Mesenchymal stem cell (in vitro differentiated cells and primary cell): ENCODE results near the gene SPEG.

Experiments used
- DNase-seq: peaks from one replicate; pipeline ENCODE4 v3.0.0-alpha.2; 2013
- H2AFZ ChIP-seq: one replicate; pipeline ENCODE4 v1.6.1; 2013; ENCODE audit warnings: low read depth, mild to moderate bottlenecking, control low read depth, inconsistent platforms, low read length, moderate library complexity
- H2AK5ac ChIP-seq: 2 replicates; pipeline ENCODE4 v1.6.1; 2013; ENCODE audit warnings: low read length, moderate library complexity, mild to moderate bottlenecking, inconsistent platforms; ENCODE audit not compliant: severe bottlenecking
- H2BK120ac ChIP-seq: one replicate; pipeline ENCODE4 v1.6.1; 2013; ENCODE audit warnings: low read depth, mild to moderate bottlenecking, inconsistent platforms, low read length, moderate library complexity
- H2BK12ac ChIP-seq, 2 experiments: one replicate each; pipeline ENCODE4 v1.6.1; 2013; ENCODE audit warnings: inconsistent platforms in 2 of 2, low read length in 2 of 2, mild to moderate bottlenecking in 2 of 2, moderate library complexity in 2 of 2, control low read depth in 1 of 2
- H2BK15ac ChIP-seq: one replicate; pipeline ENCODE4 v1.6.1; 2013; ENCODE audit warnings: mild to moderate bottlenecking, low read depth, inconsistent platforms; ENCODE audit not compliant: poor library complexity, severe bottlenecking
- H2BK5ac ChIP-seq: 2 replicates; pipeline ENCODE4 v1.6.1; 2013; ENCODE audit warnings: low read depth, mild to moderate bottlenecking, low read length, control low read depth, inconsistent platforms; ENCODE audit not compliant: poor library complexity, severe bottlenecking
- H3K14ac ChIP-seq, 2 experiments: one replicate each; pipeline ENCODE4 v1.6.1; 2013; ENCODE audit warnings: inconsistent platforms in 2 of 2, low read length in 2 of 2, control low read depth in 1 of 2, mild to moderate bottlenecking in 1 of 2, moderate library complexity in 1 of 2
- H3K18ac ChIP-seq, 2 experiments: one replicate each; pipeline ENCODE4 v1.6.1; 2013; ENCODE audit warnings: inconsistent platforms in 2 of 2, low read length in 2 of 2, control low read depth in 1 of 2, low read depth in 1 of 2, mild to moderate bottlenecking in 1 of 2
- H3K23ac ChIP-seq, 2 experiments: one replicate each; pipeline ENCODE4 v1.6.1; 2013; ENCODE audit warnings: inconsistent platforms in 2 of 2, low read length in 2 of 2, mild to moderate bottlenecking in 2 of 2, moderate library complexity in 2 of 2, control low read depth in 1 of 2
- H3K27ac ChIP-seq: 2 replicates; pipeline ENCODE4 v1.5.1; 2013; ENCODE audit warnings: mild to moderate bottlenecking, moderate library complexity, low read length, control low read depth, inconsistent platforms; ENCODE audit not compliant: poor library complexity, severe bottlenecking
- H3K27me3 ChIP-seq, 2 experiments: 2 replicates each; pipeline versions ENCODE4 v1.6.1 to v1.7.0; 2013; ENCODE audit warnings: low read length in 2 of 2, mild to moderate bottlenecking in 2 of 2, moderate library complexity in 2 of 2, control low read depth in 1 of 2, inconsistent platforms in 1 of 2; ENCODE audit not compliant: control insufficient read depth in 1 of 2, insufficient read depth in 1 of 2
- H3K36me3 ChIP-seq, 2 experiments: 2 replicates each; pipeline versions ENCODE4 v1.6.1 to v1.7.0; 2013; ENCODE audit warnings: low read length in 2 of 2, control low read depth in 1 of 2, inconsistent platforms in 1 of 2, low read depth in 1 of 2, mild to moderate bottlenecking in 1 of 2; ENCODE audit not compliant: insufficient read depth in 2 of 2, control insufficient read depth in 1 of 2
- H3K4ac ChIP-seq, 2 experiments: one replicate each; pipeline ENCODE4 v1.6.1; 2013; ENCODE audit warnings: inconsistent platforms in 2 of 2, low read length in 2 of 2, mild to moderate bottlenecking in 2 of 2, moderate library complexity in 2 of 2, control low read depth in 1 of 2, low read depth in 1 of 2
- H3K4me1 ChIP-seq: 2 replicates; pipeline ENCODE4 v1.6.1; 2013; ENCODE audit warnings: low read depth, low read length, control low read depth; ENCODE audit not compliant: control insufficient read depth, insufficient read depth
- H3K4me2 ChIP-seq: 2 replicates; pipeline ENCODE4 v1.6.1; 2013; ENCODE audit warnings: low read length, mild to moderate bottlenecking, inconsistent platforms; ENCODE audit not compliant: poor library complexity, severe bottlenecking
- H3K4me3 ChIP-seq, 2 experiments: 2 replicates each; pipeline versions ENCODE4 v1.5.1 to v1.7.0; 2013; ENCODE audit warnings: low read length in 2 of 2, mild to moderate bottlenecking in 2 of 2, control low read depth in 1 of 2, low read depth in 1 of 2; ENCODE audit not compliant: insufficient read depth in 1 of 2
- H3K79me1 ChIP-seq: replicated peaks from 2 replicates; pipeline ENCODE4 v1.6.1; 2013; ENCODE audit warnings: mild to moderate bottlenecking, control low read depth, low read length, inconsistent platforms; ENCODE audit not compliant: poor library complexity, severe bottlenecking
- H3K9ac ChIP-seq: 2 replicates; pipeline ENCODE4 v1.7.0; 2013; ENCODE audit warnings: mild to moderate bottlenecking, low read length, moderate library complexity
- H3K9me3 ChIP-seq: 2 replicates; pipeline ENCODE4 v1.7.0; 2013; ENCODE audit warnings: mild to moderate bottlenecking, low read length; ENCODE audit not compliant: control insufficient read depth
- H4K8ac ChIP-seq: one replicate; pipeline ENCODE4 v1.6.1; 2013; ENCODE audit warnings: inconsistent platforms, mild to moderate bottlenecking, low read length, moderate library complexity
- H4K91ac ChIP-seq: one replicate; pipeline ENCODE4 v1.6.1; 2013; ENCODE audit warnings: mild to moderate bottlenecking, low read length, inconsistent platforms
- WGBS: methylation state at CpG from one replicate; pipeline ENCODE4 v1.1.7; 2013; ENCODE audit warnings: mixed read lengths; 5-methylcytosine and 5-hydroxymethylcytosine counted together

SPEG gene

DNA sequence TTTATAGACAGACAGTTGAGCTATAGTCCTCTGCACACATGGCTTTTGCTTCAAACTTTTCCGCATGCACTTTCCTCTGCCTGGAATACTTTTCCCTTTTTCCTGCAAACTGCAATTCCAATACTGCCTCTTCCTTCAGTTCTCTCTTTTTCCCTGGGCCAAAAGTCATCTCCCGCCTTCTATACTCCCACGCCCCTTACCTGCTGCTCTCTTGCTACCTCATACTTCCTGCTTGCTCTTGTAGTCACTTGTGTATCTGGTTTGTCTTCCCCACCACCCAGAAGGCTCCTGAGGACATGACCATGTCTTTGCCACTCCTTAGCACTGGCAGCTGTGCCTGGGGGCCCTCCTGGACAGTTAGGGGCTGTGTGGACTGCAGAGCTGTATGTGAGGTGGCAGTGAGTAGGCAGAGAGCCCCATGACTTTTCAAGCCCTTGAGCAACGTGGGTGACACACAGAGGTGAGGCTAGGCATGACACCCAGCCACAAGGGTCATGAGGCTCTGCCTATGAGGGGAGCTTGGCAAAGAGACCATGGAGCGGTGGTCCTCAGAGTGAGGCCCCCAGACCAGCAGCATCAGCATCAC, 23.2 kb downstream of the SPEG start:
- Histone ChIP-seq H3K27ac (no peak overlapping the region), H3K4ac (no peak overlapping the region), H3K9me3 (no peaks in the 10 kb centered on the region), H3K4me1 (peaks cover 57% of the 10 kb centered on the region), H2AFZ (no peak overlapping the region), H3K9ac (peak overlapping the region; percentile 44), H3K79me1 (peaks cover 24% of the 10 kb centered on the region), H2BK12ac (no peak overlapping the region), H2BK5ac (no peak overlapping the region), H2BK15ac (no peak overlapping the region), H3K36me3 (peaks cover 44 to 60% of the 10 kb centered on the region in 2 experiments), H4K91ac (no peak overlapping the region), H3K4me2 (no peak overlapping the region), H2AK5ac (peak overlapping the region; percentile 11), H3K27me3 (no peaks in the 10 kb centered on the region), H3K14ac (no peak overlapping the region), H2BK120ac (no peak overlapping the region), H3K18ac (no peak overlapping the region), H3K4me3 (no peak overlapping the region), H3K23ac (no peak overlapping the region), H4K8ac (peak overlapping the region; percentile 10)
- 78% methylated on average over 5 of the region's 5 CpGs for WGBS
- DNase-seq: no peak

DNA sequence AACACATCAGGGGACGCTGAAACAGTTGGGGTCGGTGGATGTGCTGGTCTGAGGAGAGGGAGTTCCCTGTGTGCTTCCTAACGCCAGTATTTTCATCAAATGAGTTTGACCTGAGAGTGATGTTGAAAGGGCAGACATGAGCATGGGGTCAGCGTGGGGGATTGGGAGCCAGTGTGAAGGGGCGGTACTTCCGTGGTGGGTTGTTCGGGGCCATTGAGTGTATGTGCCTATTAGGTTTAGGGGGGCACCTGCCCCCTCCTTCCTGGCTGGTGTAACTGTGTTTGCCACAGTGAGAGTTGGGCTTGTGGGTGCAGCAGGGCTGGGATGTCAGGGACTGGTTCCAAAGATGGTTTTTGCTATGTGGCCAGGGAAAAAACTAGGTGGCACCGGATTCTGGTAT, 24.4 kb downstream of the SPEG start:
- H3K4ac ChIP-seq: no peak overlapping the region
- 90% methylated on average over 8 of the region's 8 CpGs for WGBS
- H3K9me3 ChIP-seq: no peaks in the 10 kb centered on the region

DNA sequence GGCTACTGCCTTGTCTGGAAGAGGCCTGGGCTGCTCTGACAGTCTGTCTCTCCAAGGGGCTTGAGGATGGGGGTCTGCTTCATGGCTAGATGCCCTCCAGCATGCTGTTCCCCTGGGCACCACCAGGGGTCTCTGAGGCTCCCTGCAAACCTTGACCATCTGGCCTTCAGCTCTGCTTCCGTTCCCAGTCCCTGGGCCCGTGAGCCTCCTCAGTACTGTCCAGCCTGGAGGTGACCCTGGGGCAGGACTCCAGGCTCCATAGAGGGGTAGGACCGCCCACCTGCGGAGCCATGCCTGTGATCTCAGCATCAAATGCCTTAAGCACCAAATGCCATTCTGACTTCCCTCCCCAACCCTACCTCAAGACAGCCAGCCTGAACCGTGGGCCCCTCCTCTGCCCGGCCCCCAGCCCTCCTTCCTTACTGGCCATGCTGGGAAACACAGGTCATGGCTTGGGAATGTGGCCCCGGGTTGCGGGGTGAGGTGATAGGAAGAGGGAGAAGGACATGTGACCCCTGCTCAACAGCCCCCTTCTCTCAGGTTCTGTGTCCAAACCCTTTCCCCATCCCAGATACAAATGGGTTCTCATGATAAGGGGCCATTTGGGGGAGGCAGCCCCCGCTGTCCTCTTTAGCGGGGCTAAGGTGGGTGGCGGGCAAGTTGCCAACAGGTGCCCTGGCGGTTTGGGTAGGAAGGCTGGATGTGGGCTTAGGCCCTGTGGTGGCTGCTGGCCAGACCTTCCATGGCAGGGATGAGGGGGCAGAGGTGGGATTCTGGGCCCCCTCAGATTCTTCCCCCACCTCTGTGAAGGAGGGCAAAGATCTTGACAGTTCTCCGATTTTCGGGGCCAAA, 25.0 kb downstream of the SPEG start:
- Histone ChIP-seq H4K8ac (peak overlapping the region; percentile 94), H2BK5ac (peak overlapping the region; percentile 0), H3K36me3 (peaks cover 46 to 66% of the 10 kb centered on the region in 2 experiments), H2AFZ (no peak overlapping the region), H2BK12ac (peak overlapping the region; percentile 91 to 98), H3K27me3 (no peaks in the 10 kb centered on the region), H3K27ac (peak overlapping the region; percentile 51), H3K4ac (peak overlapping the region; percentile 55 to 80), H3K4me2 (no peak overlapping the region), H2BK15ac (peak overlapping the region; percentile 97), H3K9ac (peak overlapping the region; percentile 68), H3K9me3 (no peaks in the 10 kb centered on the region), H2BK120ac (peak overlapping the region; percentile 80), H3K14ac (peak overlapping the region in 1 of 2 experiments; percentile 53), H4K91ac (peak overlapping the region; percentile 60), H3K18ac (peak overlapping the region; percentile 74 to 95), H2AK5ac (peak overlapping the region; percentile 94), H3K4me1 (peaks cover 41% of the 10 kb centered on the region), H3K79me1 (peaks cover 29% of the 10 kb centered on the region), H3K23ac (peak overlapping the region in 1 of 2 experiments; percentile 19), H3K4me3 (peak overlapping the region in 1 of 2 experiments; percentile 30)
- peak; percentile 75 for DNase-seq
- 61% methylated on average over 14 of the region's 14 CpGs for WGBS

More for the DNA sequence above, 24.4 kb downstream of the SPEG start:
- H3K18ac ChIP-seq: no peak overlapping the region
- peaks cover 47% of the 10 kb centered on the region for H3K4me1 ChIP-seq
- H3K36me3 ChIP-seq: peaks cover 42 to 64% of the 10 kb centered on the region in 2 experiments
- H3K27me3 ChIP-seq: no peaks in the 10 kb centered on the region
- H4K91ac ChIP-seq: peak overlapping the region; percentile 1
- H2AK5ac ChIP-seq: peak overlapping the region; percentile 28
- H2BK15ac ChIP-seq: no peak overlapping the region
- no peak overlapping the region for H4K8ac ChIP-seq
- H2BK12ac ChIP-seq: no peak overlapping the region
- no peak overlapping the region for H3K14ac ChIP-seq
- no peak overlapping the region for H3K4me3 ChIP-seq
- no peak for DNase-seq
- no peak overlapping the region for H3K23ac ChIP-seq
- no peak overlapping the region for H2BK120ac ChIP-seq
- H2BK5ac ChIP-seq: no peak overlapping the region
- H3K27ac ChIP-seq: no peak overlapping the region
- peak overlapping the region; percentile 68 for H3K9ac ChIP-seq
- no peak overlapping the region for H2AFZ ChIP-seq
- H3K79me1 ChIP-seq: peaks cover 24% of the 10 kb centered on the region
- no peak overlapping the region for H3K4me2 ChIP-seq

DNA sequence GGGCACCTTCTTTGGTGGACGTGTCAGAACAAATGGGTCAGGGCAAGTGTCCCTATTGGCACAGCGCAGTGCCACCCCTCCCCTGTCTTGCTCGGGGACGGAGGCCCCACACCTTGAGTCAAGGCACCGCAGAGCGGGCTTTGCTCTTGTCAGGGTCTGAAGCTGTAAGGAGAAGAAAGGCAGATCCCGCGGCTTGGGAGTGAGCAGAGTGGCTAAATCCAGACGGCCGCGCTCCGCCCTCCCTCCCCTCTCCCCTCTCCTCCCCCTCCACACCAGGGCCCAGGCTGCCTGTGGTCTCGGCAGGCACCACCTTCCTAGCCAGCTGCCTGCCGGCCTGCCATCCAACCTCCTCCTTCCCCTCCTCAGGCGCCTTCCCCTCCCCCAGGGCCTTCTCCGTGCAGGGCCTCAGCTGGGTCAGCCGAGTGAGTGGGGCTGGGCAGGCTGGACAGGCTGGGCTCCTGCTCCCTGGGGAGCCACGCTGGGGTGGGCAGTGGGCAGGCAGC, 25.8 kb downstream of the SPEG start:
- peak; percentile 79 for DNase-seq
- 12% methylated on average over 9 of the region's 18 CpGs for WGBS
- peak overlapping the region; percentile 68 for H3K9ac ChIP-seq
- H3K14ac ChIP-seq: no peak overlapping the region
- H2BK15ac ChIP-seq: peak overlapping the region; percentile 97
- H2AK5ac ChIP-seq: peak overlapping the region; percentile 94
- peaks cover 40% of the 10 kb centered on the region for H3K4me1 ChIP-seq
- H3K18ac ChIP-seq: peak overlapping the region; percentile 74 to 95
- peak overlapping the region; percentile 0 for H2BK5ac ChIP-seq
- peaks cover 29% of the 10 kb centered on the region for H3K79me1 ChIP-seq
- H3K9me3 ChIP-seq: no peaks in the 10 kb centered on the region
- H3K4me3 ChIP-seq: peak overlapping the region; percentile 22 to 30
- peak overlapping the region in 1 of 2 experiments; percentile 10 for H3K23ac ChIP-seq
- H4K8ac ChIP-seq: peak overlapping the region; percentile 94
- H2AFZ ChIP-seq: peak overlapping the region; percentile 20
- peak overlapping the region; percentile 72 for H4K91ac ChIP-seq
- H3K4me2 ChIP-seq: peak overlapping the region; percentile 41
- H2BK120ac ChIP-seq: peak overlapping the region; percentile 86
- peak overlapping the region; percentile 91 to 98 for H2BK12ac ChIP-seq
- H3K27ac ChIP-seq: peak overlapping the region; percentile 51
- no peaks in the 10 kb centered on the region for H3K27me3 ChIP-seq
- peaks cover 54 to 69% of the 10 kb centered on the region in 2 experiments for H3K36me3 ChIP-seq
- H3K4ac ChIP-seq: peak overlapping the region; percentile 69 to 80
